Immature natural killer cell (primary cell): ENCODE measurements around the gene SIT1. TPM values are rescaled to one million over a fixed set of nuclear protein-coding genes. Genes with fewer than 3 reads are reported as not detected.
A peak's percentile ranks its signal among the peaks of the same experiment; 100 is the strongest.

Experiments used
- DNase-seq, 3 donors: peaks; one replicate each; pipeline ENCODE4 v3.0.0; 2022; ENCODE audit warnings: mixed read lengths in 1 of 3
- H3K27ac Mint-ChIP-seq, 6 donors: one replicate each; pipeline ENCODE4 v1.8.0; 2020; ENCODE audit warnings: mixed read lengths in 6 of 6, mild to moderate bottlenecking in 5 of 6, inconsistent platforms in 4 of 6, moderate library complexity in 3 of 6
- H3K27me3 Mint-ChIP-seq, 3 donors: one replicate each; pipeline ENCODE4 v1.8.0; 2020 to 2021; ENCODE audit warnings: low read depth in 3 of 3, mild to moderate bottlenecking in 3 of 3, mixed read lengths in 3 of 3, moderate library complexity in 3 of 3, inconsistent platforms in 1 of 3
- H3K36me3 Mint-ChIP-seq, 3 donors: one replicate each; pipeline ENCODE4 v1.8.0; 2020; ENCODE audit warnings: mixed read lengths in 3 of 3, inconsistent platforms in 2 of 3, mild to moderate bottlenecking in 2 of 3
- H3K4me1 Mint-ChIP-seq, 2 donors: one replicate each; pipeline ENCODE4 v1.8.0; 2020; ENCODE audit warnings: inconsistent platforms in 2 of 2, mild to moderate bottlenecking in 2 of 2, mixed read lengths in 2 of 2, moderate library complexity in 1 of 2
- H3K4me3 Mint-ChIP-seq, 5 donors: one replicate each; pipeline ENCODE4 v1.8.0; 2020; ENCODE audit warnings: mild to moderate bottlenecking in 5 of 5, mixed read lengths in 5 of 5, inconsistent platforms in 3 of 5, moderate library complexity in 3 of 5
- H3K9me3 Mint-ChIP-seq, 6 donors: one replicate each; pipeline ENCODE4 v1.8.0; 2020; ENCODE audit warnings: mild to moderate bottlenecking in 6 of 6, mixed read lengths in 6 of 6, inconsistent platforms in 4 of 6, moderate library complexity in 3 of 6
- polyA plus RNA-seq, 3 donors: library from polyadenylated mRNA; unstranded; fragments of 300-500 nt; fragmentation: Illumina TruSeq; gene quantifications; one replicate each; pipeline ENCODE4 v1.2.3, GENCODE V29; 2021

The SIT1 gene
- polyA plus RNA-seq, 3 donors from 2014 or later = 0.26 to 1.4 (median 0.49) TPM

- Mint-ChIP-seq H3K4me1 (peaks cover 65 to 69% of the 10 kb centered on the region in 2 donors), H3K4me3 (peak overlapping the region; percentile 71 to 91 (median 76)), H3K36me3 (peaks cover 6 to 22% (median 11%) of the 10 kb centered on the region in 3 donors), H3K27ac (peak overlapping the region; percentile 95 to 98 (median 97)), H3K27me3 (peaks cover 0 to 3% (median 0%) of the 10 kb centered on the region in 3 donors), H3K9me3 (no peaks in the 10 kb centered on the region)
- peak in 2 of 3 donors; percentile 26 to 28 for DNase-seq
These were observed 14.4 kb downstream of the SIT1 start for GRCh38 chr9:35636135-35636876.

- Mint-ChIP-seq H3K4me3 (peak overlapping the region; percentile 71 to 91 (median 76)), H3K4me1 (peaks cover 60 to 63% of the 10 kb centered on the region in 2 donors), H3K36me3 (peaks cover 4 to 22% (median 7%) of the 10 kb centered on the region in 3 donors), H3K27ac (peak overlapping the region; percentile 95 to 98 (median 97)), H3K27me3 (peaks cover 0 to 3% (median 0%) of the 10 kb centered on the region in 3 donors), H3K9me3 (no peaks in the 10 kb centered on the region)
- DNase-seq = no peak
These were observed 15.0 kb downstream of the SIT1 start for GRCh38 chr9:35635730-35636129.

- Mint-ChIP-seq H3K27ac (peak overlapping the region in 1 of 6 donors; percentile 16), H3K27me3 (peaks cover 0 to 1% (median 0%) of the 10 kb centered on the region in 3 donors), H3K4me1 (peaks cover 4 to 15% of the 10 kb centered on the region in 2 donors), H3K36me3 (peaks cover 0 to 16% (median 0%) of the 10 kb centered on the region in 3 donors), H3K9me3 (no peaks in the 10 kb centered on the region), H3K4me3 (no peak overlapping the region)
- DNase-seq = no peak
These were observed 21.1 kb downstream of the SIT1 start for GRCh38 chr9:35629597-35629996.

DNA sequence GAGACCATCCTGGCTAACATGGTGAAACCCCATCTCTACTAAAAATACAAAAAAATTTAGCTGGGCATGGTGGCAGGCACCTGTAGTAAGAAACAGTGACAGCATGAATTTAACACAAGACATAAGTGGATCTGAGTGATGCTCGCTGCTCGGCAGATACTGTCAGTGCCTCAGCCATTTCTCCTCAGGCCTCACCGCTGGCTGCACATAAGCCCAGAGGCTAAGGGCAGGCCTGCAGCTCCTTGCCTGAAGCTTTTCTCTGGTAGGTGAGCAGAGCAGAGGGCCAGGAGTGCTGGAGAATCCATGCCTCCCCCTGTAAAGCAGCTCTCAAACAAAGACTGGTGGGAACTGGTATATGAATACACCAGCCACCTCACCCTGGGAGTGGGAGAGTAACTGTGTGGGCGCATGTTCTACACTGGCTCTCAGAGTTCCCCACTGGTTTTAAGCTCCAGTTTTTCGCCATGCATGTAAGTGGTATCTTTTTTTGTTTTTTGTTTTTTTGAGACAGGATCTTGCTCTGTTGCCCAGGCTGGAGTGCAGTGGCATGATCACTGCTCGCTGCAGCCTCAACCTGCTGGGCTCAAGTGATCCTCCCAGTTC lies 22.2 kb downstream of the SIT1 start:
- Mint-ChIP-seq H3K9me3 (no peaks in the 10 kb centered on the region), H3K4me1 (peaks cover 3 to 13% of the 10 kb centered on the region in 2 donors), H3K36me3 (peaks cover 0 to 10% (median 0%) of the 10 kb centered on the region in 3 donors), H3K27me3 (peaks cover 0 to 1% (median 0%) of the 10 kb centered on the region in 3 donors), H3K4me3 (no peak overlapping the region), H3K27ac (no peak overlapping the region)
- DNase-seq = no peak

GRCh38 chr9:35627575-35627974 lies 23.2 kb downstream of the SIT1 start:
- peaks cover 3 to 13% of the 10 kb centered on the region in 2 donors for H3K4me1 Mint-ChIP-seq

DNA sequence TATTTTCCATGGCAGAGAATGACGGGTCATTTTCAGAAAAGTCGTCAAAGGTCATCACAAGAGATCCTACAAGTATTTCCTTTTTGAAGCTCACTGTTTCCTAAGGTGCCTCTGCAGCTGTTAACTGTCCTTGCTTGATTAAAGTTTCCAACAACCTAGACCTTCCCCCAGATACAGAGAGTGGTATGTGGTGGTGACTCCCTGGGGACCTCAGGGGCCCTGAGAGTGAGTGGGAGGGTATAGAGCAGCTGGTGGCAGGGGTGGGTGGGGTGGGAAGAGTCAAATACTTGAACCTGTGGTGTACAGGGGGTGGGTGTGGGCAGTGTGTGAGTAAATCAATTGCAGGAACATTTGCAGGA lies 31.0 kb downstream of the SIT1 start:
- no peaks in the 10 kb centered on the region for H3K9me3 Mint-ChIP-seq
- H3K4me1 Mint-ChIP-seq = peaks cover 66 to 73% of the 10 kb centered on the region in 2 donors
- peak overlapping the region; percentile 89 to 93 (median 90) for H3K4me3 Mint-ChIP-seq
- DNase-seq = no peak
- peaks cover 0 to 2% (median 0%) of the 10 kb centered on the region in 3 donors for H3K36me3 Mint-ChIP-seq
- H3K27ac Mint-ChIP-seq = peak overlapping the region; percentile 92 to 100 (median 99)
- H3K27me3 Mint-ChIP-seq = peaks cover 8 to 26% (median 25%) of the 10 kb centered on the region in 3 donors

More at GRCh38 chr9:35627575-35627974, 23.2 kb downstream of the SIT1 start:
- Mint-ChIP-seq H3K9me3 (no peaks in the 10 kb centered on the region), H3K27me3 (peaks cover 0 to 1% (median 0%) of the 10 kb centered on the region in 3 donors), H3K27ac (peak overlapping the region in 2 of 6 donors; percentile 30 to 50), H3K4me3 (no peak overlapping the region), H3K36me3 (peaks cover 0 to 6% (median 0%) of the 10 kb centered on the region in 3 donors)
- DNase-seq = no peak

DNA sequence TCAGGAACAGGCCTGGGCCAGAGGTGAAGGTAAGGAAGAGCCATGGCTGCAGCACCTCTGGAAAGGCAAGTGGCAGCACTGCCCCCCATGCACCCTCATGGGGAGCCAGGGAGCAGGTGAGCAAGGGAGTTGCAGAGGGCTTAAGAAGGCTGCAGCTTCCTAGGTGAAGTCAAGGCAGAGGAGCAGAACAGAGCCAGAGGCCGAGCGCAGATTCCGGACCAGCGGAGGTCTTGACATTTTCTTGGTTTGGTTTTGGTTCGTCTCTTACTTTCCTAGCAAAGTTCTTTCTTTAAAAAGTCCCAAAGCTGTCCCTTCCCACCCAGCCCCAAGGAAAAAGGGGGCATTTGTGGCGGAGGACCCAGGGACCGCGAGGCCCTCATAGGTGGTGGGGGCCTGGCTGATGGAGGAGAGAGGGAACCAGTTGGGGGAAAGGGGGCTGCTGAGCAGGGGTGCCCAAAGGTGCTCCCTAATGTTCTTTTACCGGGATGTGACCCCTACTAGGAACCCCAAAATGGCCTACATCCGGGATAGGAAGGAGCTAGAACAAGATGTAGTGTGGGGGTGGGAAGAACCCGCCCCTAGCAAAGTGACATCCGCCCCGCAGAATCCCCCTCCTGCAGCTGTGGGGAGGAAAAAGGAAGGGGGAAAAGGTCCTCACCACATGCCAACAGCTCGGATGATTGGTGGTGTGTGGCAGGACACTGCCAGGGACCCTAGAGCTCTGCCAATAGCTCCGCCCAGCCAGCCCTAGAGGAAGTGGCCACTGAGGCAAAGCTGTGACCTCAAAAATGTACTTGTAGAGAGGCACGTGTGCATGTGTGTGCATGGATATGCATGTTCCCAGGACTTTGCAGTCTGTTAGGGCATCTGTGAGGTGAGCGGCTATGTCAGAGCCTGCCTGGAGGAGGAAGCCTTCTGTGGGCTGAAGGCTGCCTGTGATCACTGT lies 31.6 kb downstream of the SIT1 start:
- peaks cover 68 to 71% of the 10 kb centered on the region in 2 donors for H3K4me1 Mint-ChIP-seq
- H3K4me3 Mint-ChIP-seq = peak overlapping the region; percentile 89 to 93 (median 90)

DNA sequence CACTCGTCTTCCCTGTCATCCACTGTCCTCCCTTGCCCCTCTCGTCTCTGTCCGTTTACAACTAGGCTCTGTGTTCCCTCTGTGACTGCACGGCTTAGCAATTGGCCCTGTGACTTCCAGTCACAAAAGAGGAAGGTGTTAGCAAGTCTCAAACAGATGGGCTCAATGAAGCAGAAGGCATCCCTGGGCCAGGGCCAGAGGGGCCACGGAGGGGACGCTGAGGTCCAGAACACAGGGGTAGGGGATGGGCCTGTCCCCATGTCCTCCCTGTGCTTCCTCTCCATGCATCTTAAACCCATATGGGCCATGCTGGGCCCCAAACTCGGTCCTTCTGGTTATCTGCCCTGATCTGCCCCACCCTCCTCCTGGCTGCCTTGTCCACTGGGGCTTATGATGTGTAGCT lies 32.4 kb downstream of the SIT1 start, which contains the start of gene CD72:
TSS of gene CD72 (minus strand) at position 89 of the 403 bp plus-strand sequence. CDS start 110 bp downstream, outside the sequence.
- DNase-seq = no peak
- peaks cover 8 to 26% (median 24%) of the 10 kb centered on the region in 3 donors for H3K27me3 Mint-ChIP-seq
- peaks cover 68 to 71% of the 10 kb centered on the region in 2 donors for H3K4me1 Mint-ChIP-seq
- peaks cover 0 to 9% (median 0%) of the 10 kb centered on the region in 3 donors for H3K36me3 Mint-ChIP-seq
- peak within 1 kb of the TSS; percentile 92 to 100 (median 99) for H3K27ac Mint-ChIP-seq
- peak within 1 kb of the TSS; percentile 89 to 93 (median 90) for H3K4me3 Mint-ChIP-seq
- peaks cover 0 to 2% (median 0%) of the 10 kb centered on the region in 6 donors for H3K9me3 Mint-ChIP-seq

More for the DNA sequence above, 31.6 kb downstream of the SIT1 start:
- Mint-ChIP-seq H3K9me3 (no peaks in the 10 kb centered on the region), H3K27ac (peak overlapping the region; percentile 92 to 100 (median 99)), H3K36me3 (peaks cover 0 to 8% (median 0%) of the 10 kb centered on the region in 3 donors), H3K27me3 (peaks cover 8 to 26% (median 25%) of the 10 kb centered on the region in 3 donors)
- peak; percentile 86 to 89 (median 87) for DNase-seq

DNA sequence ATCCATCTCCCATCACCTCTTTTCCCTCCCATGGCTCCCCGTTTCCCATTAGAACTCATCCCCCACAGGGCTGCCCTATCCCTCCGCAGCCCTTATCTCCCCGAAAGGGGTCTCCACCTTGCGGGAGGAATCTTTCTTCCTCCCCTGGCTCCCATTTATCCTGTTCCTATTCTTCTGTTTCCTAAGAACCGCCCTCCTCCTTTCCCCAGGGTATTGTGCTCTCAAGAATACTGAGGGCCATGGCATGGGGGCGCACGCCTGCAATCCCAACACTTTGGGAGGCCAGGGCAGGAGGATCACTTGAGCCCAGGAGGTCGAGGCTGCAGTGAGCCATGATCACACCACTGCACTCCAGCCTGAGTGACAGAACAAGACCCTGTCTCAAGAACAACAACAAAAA lies 33.2 kb downstream of the SIT1 start:
- peak overlapping the region; percentile 89 to 93 (median 90) for H3K4me3 Mint-ChIP-seq
- peak overlapping the region; percentile 92 to 100 (median 99) for H3K27ac Mint-ChIP-seq
- peaks cover 0 to 9% (median 1%) of the 10 kb centered on the region in 3 donors for H3K36me3 Mint-ChIP-seq
- H3K4me1 Mint-ChIP-seq = peaks cover 68 to 71% of the 10 kb centered on the region in 2 donors
- H3K27me3 Mint-ChIP-seq = peaks cover 8 to 26% (median 24%) of the 10 kb centered on the region in 3 donors
- H3K9me3 Mint-ChIP-seq = peaks cover 0 to 2% (median 0%) of the 10 kb centered on the region in 6 donors
- DNase-seq = no peak

GRCh38 chr9:35616681-35617459 lies 33.9 kb downstream of the SIT1 start:
- Mint-ChIP-seq H3K27me3 (peaks cover 8 to 26% (median 24%) of the 10 kb centered on the region in 3 donors), H3K36me3 (peaks cover 0 to 9% (median 3%) of the 10 kb centered on the region in 3 donors), H3K4me3 (peak overlapping the region; percentile 89 to 93 (median 90)), H3K27ac (peak overlapping the region; percentile 92 to 100 (median 99)), H3K9me3 (peaks cover 0 to 2% (median 0%) of the 10 kb centered on the region in 6 donors), H3K4me1 (peaks cover 68% of the 10 kb centered on the region in 2 donors)
- DNase-seq = peak; percentile 86 to 90 (median 88)

- H3K4me1 Mint-ChIP-seq = peaks cover 67 to 68% of the 10 kb centered on the region in 2 donors
- H3K36me3 Mint-ChIP-seq = peaks cover 0 to 17% (median 9%) of the 10 kb centered on the region in 3 donors
- DNase-seq = no peak
- H3K27me3 Mint-ChIP-seq = peaks cover 8 to 26% (median 24%) of the 10 kb centered on the region in 3 donors
- H3K9me3 Mint-ChIP-seq = peaks cover 0 to 2% (median 0%) of the 10 kb centered on the region in 6 donors
- H3K27ac Mint-ChIP-seq = peak overlapping the region; percentile 92 to 100 (median 99)
- peak overlapping the region; percentile 89 to 93 (median 90) for H3K4me3 Mint-ChIP-seq
These were observed 34.6 kb downstream of the SIT1 start for GRCh38 chr9:35615981-35616680.
